GM12875 (cell line): Measurements from ENCODE around the gene ANKHD1.
"Not testable (repeated sequence)": the region's sequence is repeated elsewhere in the genome, so short reads cannot be mapped to it uniquely, and the experiment has no call there.

ENCODE experiments used
- H3K4me3 ChIP-seq: one replicate; pipeline ENCODE4 v1.5.1; 2011; ENCODE audit warnings: low read depth, low read length, control low read depth
- CTCF ChIP-seq: IDR thresholded peaks from 2 replicates; pipeline ENCODE4 v1.5.1; 2011; ENCODE audit warnings: low read depth, mild to moderate bottlenecking, control low read depth, inconsistent platforms, low read length, moderate library complexity, borderline replicate concordance; ENCODE audit not compliant: insufficient read depth

ANKHD1 gene

GRCh38 chr5:140418862-140419520, 17.4 kb downstream of the ANKHD1 start:
- no peak for TF ChIP-seq CTCF
- H3K4me3 ChIP-seq: no peak overlapping the region

GRCh38 chr5:140420226-140420570, 18.6 kb downstream of the ANKHD1 start:
- TF ChIP-seq CTCF: no peak
- H3K4me3 ChIP-seq: no peak overlapping the region

GRCh38 chr5:140420665-140421361, 19.2 kb downstream of the ANKHD1 start:
- H3K4me3 ChIP-seq: no peak overlapping the region
- no peak for TF ChIP-seq CTCF

- not testable (repeated sequence) for H3K4me3 ChIP-seq
Measured at GRCh38 chr5:140421375-140421774, 19.7 kb downstream of the ANKHD1 start.

- no peak overlapping the region for H3K4me3 ChIP-seq
- TF ChIP-seq CTCF: no peak
Measured at GRCh38 chr5:140423609-140424008, 22.0 kb downstream of the ANKHD1 start.

GRCh38 chr5:140424135-140424534, 22.5 kb downstream of the ANKHD1 start:
- no peak overlapping the region for H3K4me3 ChIP-seq
- no peak for TF ChIP-seq CTCF

- not testable (repeated sequence) for H3K4me3 ChIP-seq
Measured at GRCh38 chr5:140427726-140428125, 26.1 kb downstream of the ANKHD1 start.

GRCh38 chr5:140429724-140430123, 28.1 kb downstream of the ANKHD1 start:
- TF ChIP-seq CTCF: no peak
- H3K4me3 ChIP-seq: no peak overlapping the region
